Endothelial cell of umbilical vein (primary cell): ENCODE results near the gene GRM7. TPM values are rescaled to one million over a fixed set of nuclear protein-coding genes. Genes with fewer than 3 reads are reported as not detected.

Experiments
- BruUV-seq: library from RNA; stranded (reverse); fragments of 400-500 nt; replicated peaks from 2 replicates; lab custom pipeline; 2021; lab: Mats Ljungman, UMichigan
- CTCF ChIA-PET: fragments of 300-600, 350-600 bp; sonication (Branson Sonifier 250); formaldehyde crosslinking; loops from one replicate; lab custom pipeline; 2021; ENCODE audit warnings: antibody characterized with exemption, inconsistent platforms; lab: Charles Lee
- POLR2A ChIA-PET: fragments of 300-600, 350-600 bp; sonication (Branson Sonifier 250); formaldehyde crosslinking; loops from one replicate; lab custom pipeline; 2021; ENCODE audit warnings: antibody characterized with exemption, inconsistent platforms; lab: Charles Lee
- DNase-seq: peaks from one replicate; pipeline ENCODE4 v3.0.0-alpha.2; 2011; ENCODE audit warnings: low read depth, low spot score
- FAIRE-seq: peaks from 2 replicates; lab custom pipeline; 2011; peaks lifted over from hg19 to GRCh38; lab: Jason Lieb, UNC
- H2AFZ ChIP-seq: 2 replicates; pipeline ENCODE4 v1.6.0; 2012; ENCODE audit warnings: low read depth, low read length, control low read depth, inconsistent platforms
- H3K27ac ChIP-seq: 2 replicates; pipeline ENCODE4 v1.5.1; 2011; ENCODE audit warnings: low read depth, mild to moderate bottlenecking, control low read depth, low read length, moderate library complexity; ENCODE audit not compliant: insufficient read depth
- H3K27me3 ChIP-seq, 2 experiments: 2 replicates each; pipeline versions ENCODE4 v1.6.0 to v1.6.1; 2011; ENCODE audit warnings: low read length in 2 of 2, mixed read lengths in 1 of 2; ENCODE audit not compliant: control insufficient read depth in 2 of 2, insufficient read depth in 2 of 2
- H3K36me3 ChIP-seq, 2 experiments: 2 replicates in 1 of 2; 3 replicates in 1 of 2; pipeline ENCODE4 v1.5.1; 2011; ENCODE audit warnings: low read length in 2 of 2, mild to moderate bottlenecking in 1 of 2, moderate library complexity in 1 of 2; ENCODE audit not compliant: control insufficient read depth in 2 of 2, insufficient read depth in 2 of 2; ENCODE audit errors: extremely low read depth in 1 of 2
- H3K4me1 ChIP-seq: 3 replicates; pipeline ENCODE4 v1.5.1; 2011; ENCODE audit warnings: mild to moderate bottlenecking, low read length; ENCODE audit not compliant: control insufficient read depth, insufficient read depth; ENCODE audit errors: extremely low read depth
- H3K4me2 ChIP-seq: 2 replicates; pipeline ENCODE4 v1.6.1; 2011; ENCODE audit warnings: low read length, control low read depth, mixed read lengths; ENCODE audit not compliant: insufficient read depth
- H3K4me3 ChIP-seq, 3 experiments: fragments of 200-600 bp in 1 of 3; sonication (generic), shearing (Covaris generic) in 1 of 3; replicated peaks in 1 of 3; 2 replicates each; pipeline ENCODE4 v1.5.1; 2011 to 2016; ENCODE audit warnings: control low read depth in 3 of 3, low read length in 3 of 3, mild to moderate bottlenecking in 2 of 3, inconsistent platforms in 1 of 3, low read depth in 1 of 3, moderate library complexity in 1 of 3; ENCODE audit not compliant: insufficient read depth in 1 of 3
- H3K79me2 ChIP-seq: 2 replicates; pipeline ENCODE4 v1.6.0; 2012; ENCODE audit warnings: low read length, inconsistent platforms; ENCODE audit not compliant: control insufficient read depth, insufficient read depth
- H3K9ac ChIP-seq: replicated peaks from 2 replicates; pipeline ENCODE3; 2011; ENCODE audit warnings: low read length, control low read depth; ENCODE audit not compliant: insufficient read depth; ENCODE audit errors: extremely low read depth
- H3K9me1 ChIP-seq: replicated peaks from 3 replicates; pipeline ENCODE4 v1.6.0; 2011; ENCODE audit warnings: mild to moderate bottlenecking, low read length; ENCODE audit not compliant: control insufficient read depth, insufficient read depth; ENCODE audit errors: extremely low read depth
- H3K9me3 ChIP-seq: replicated peaks from 2 replicates; pipeline ENCODE4 v1.5.1; 2012; ENCODE audit warnings: low read length, inconsistent platforms; ENCODE audit not compliant: control insufficient read depth, insufficient read depth
- H4K20me1 ChIP-seq: replicated peaks from 2 replicates; pipeline ENCODE3; 2011; ENCODE audit warnings: mild to moderate bottlenecking, low read length; ENCODE audit not compliant: control insufficient read depth, insufficient read depth; ENCODE audit errors: extremely low read depth
- CTCF ChIP-seq, 2 donors: IDR thresholded peaks; 1 replicate in 1 of 2; 2 replicates in 1 of 2; pipeline ENCODE4 v1.5.1; 2011; ENCODE audit warnings: low read length in 2 of 2, mild to moderate bottlenecking in 2 of 2, moderate library complexity in 2 of 2, control low read depth in 1 of 2, inconsistent platforms in 1 of 2, low read depth in 1 of 2; ENCODE audit not compliant: insufficient read depth in 1 of 2; ENCODE audit errors: extremely low read depth in 1 of 2
- EZH2 ChIP-seq: IDR thresholded peaks from 2 replicates; pipeline ENCODE4 v1.6.1; 2012; ENCODE audit warnings: borderline replicate concordance, low read depth, mild to moderate bottlenecking, moderate library complexity, low read length, inconsistent platforms; ENCODE audit not compliant: severe bottlenecking
- FOS ChIP-seq: IDR thresholded peaks from 2 replicates; pipeline ENCODE4 v1.6.1; 2011; ENCODE audit warnings: mild to moderate bottlenecking, low read length, moderate library complexity, borderline replicate concordance; ENCODE audit not compliant: insufficient read depth
- GATA2 ChIP-seq: IDR thresholded peaks from 2 replicates; pipeline ENCODE4 v1.7.0; 2011; ENCODE audit warnings: low read depth, mild to moderate bottlenecking, moderate library complexity, mixed read lengths, low read length; ENCODE audit not compliant: insufficient read length, insufficient read depth
- JUN ChIP-seq: IDR thresholded peaks from 2 replicates; pipeline ENCODE4 v1.6.1; 2011; ENCODE audit warnings: borderline replicate concordance, low read depth; ENCODE audit not compliant: insufficient read length, insufficient read depth
- MAX ChIP-seq: IDR thresholded peaks from 2 replicates; pipeline ENCODE4 v1.6.1; 2011; ENCODE audit not compliant: insufficient read depth, insufficient read length
- MYC ChIP-seq: IDR thresholded peaks from one replicate; pipeline ENCODE4 v1.6.1; 2011; ENCODE audit warnings: mild to moderate bottlenecking, low read depth, low read length
- POLR2A ChIP-seq: IDR thresholded peaks from 2 replicates; pipeline ENCODE4 v1.6.1; 2012; ENCODE audit warnings: low read depth, mild to moderate bottlenecking, control low read depth, low read length
- POLR2AphosphoS5 ChIP-seq: IDR thresholded peaks from 2 replicates; pipeline ENCODE4 v1.6.1; 2012; ENCODE audit warnings: low read depth, mild to moderate bottlenecking, control low read depth, low read length, moderate library complexity; ENCODE audit not compliant: insufficient read depth
- dilution Hi-C: fragments of 300-500 bp; cut with MboI; formaldehyde crosslinking; loops from one replicate; pipeline ENCODE4 v1.15.0; 2019; ENCODE audit warnings: low sequenced_read_pairs; ENCODE audit not compliant: extremely low pct_ligation_motif_present
- intact Hi-C: fragments of 100-400 bp; cut with micrococcal nuclease; formaldehyde crosslinking; loops from one replicate; pipeline ENCODE4 v1.10.0; 2022
- polyA plus RNA-seq, 4 experiments: library from polyadenylated mRNA; depleted of rRNA in 3 of 4; stranded (reverse) in 3 of 4; unstranded in 1 of 4; fragments of >200 nt; gene quantifications; 2 replicates each; pipeline versions ENCODE4 v1.2.1 to v1.2.3, GENCODE V29; 2011 to 2012; ENCODE audit warnings: missing spikeins in 1 of 4
- total RNA-seq: library from RNA; stranded (reverse); gene quantifications from 2 replicates; pipeline ENCODE4 v1.2.3, GENCODE V29; 2021

The GRM7 gene
- total and polyA plus RNA-seq, 2 donors (not counting 3 experiments of a cell fraction or from before 2014, with no cell fraction given), result 0.12 TPM; not detected in 1

DNA sequence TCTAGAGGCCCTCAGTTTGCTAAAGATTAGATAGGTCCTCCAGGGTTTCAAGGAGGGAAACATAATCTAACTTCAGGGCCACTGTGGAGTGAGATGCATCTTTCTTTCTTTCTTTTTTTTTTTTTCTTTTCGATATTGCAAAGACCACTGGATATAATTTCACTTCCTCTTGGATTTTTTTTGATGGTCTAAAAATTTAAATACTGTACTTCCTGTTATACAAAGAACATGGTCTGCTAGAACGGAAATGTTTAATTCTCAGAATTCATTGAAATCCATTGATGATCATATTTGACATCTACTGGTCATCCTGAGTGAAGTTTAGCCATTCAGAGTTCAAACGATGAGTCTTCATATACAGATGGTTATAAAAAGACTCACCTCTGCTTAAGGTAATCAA is 832.0 kb downstream of the GRM7 start:
- H3K4me2 ChIP-seq, result no peak overlapping the region
- H4K20me1 ChIP-seq, result no peaks in the 10 kb centered on the region
- DNase-seq (no peak), FAIRE-seq (no peak)
- H3K9ac ChIP-seq, result no peak overlapping the region
- H3K4me3 ChIP-seq, result no peak overlapping the region
- no TSS peak for BruUV-seq
- no peaks in the 10 kb centered on the region for H3K36me3 ChIP-seq
- no peaks in the 10 kb centered on the region for H3K27me3 ChIP-seq
- intact Hi-C loops (no loop called here), dilution Hi-C loops (no loop called here)
- H3K9me3 ChIP-seq, result no peaks in the 10 kb centered on the region
- ChIA-PET CTCF (interaction anchor here (2.1 kb wide), 1 partner anchor 9 kb away, joined by 4 read pairs; no protein-coding TSS in a partner anchor), POLR2A (no interaction called here)
- H2AFZ ChIP-seq, result no peak overlapping the region
- no peaks in the 10 kb centered on the region for H3K79me2 ChIP-seq
- no peak overlapping the region for H3K27ac ChIP-seq
- H3K4me1 ChIP-seq, result no peaks in the 10 kb centered on the region
- TF ChIP-seq MAX, result no peak
- no peak for TF ChIP-seq FOS
- no peak for TF ChIP-seq MYC
- TF ChIP-seq EZH2, result no peak
- TF ChIP-seq POLR2A, result no peak
- TF ChIP-seq CTCF (IDR thresholded peaks at IDR 0.05; ENCODE audit: extremely low read depth in 1 of 2, insufficient read depth in 1 of 2, low read depth in 1 of 2, low read length in 2 of 2), result no peak
- TF ChIP-seq GATA2, result no peak
- TF ChIP-seq JUN, result no peak
- TF ChIP-seq POLR2AphosphoS5, result no peak
- no peaks in the 10 kb centered on the region for H3K9me1 ChIP-seq
